ENCODE measurements around the gene RSPO4. TPM values are rescaled to one million over a fixed set of nuclear protein-coding genes. Genes with fewer than 3 reads are reported as not detected.

RSPO4 gene
- total and polyA plus RNA-seq, 2 of the 13 experiments (the other 11 are each of a cell fraction or from before 2014, with no cell fraction given): not detected

GRCh38 chr20:955111-955510 lies 47.0 kb downstream of the RSPO4 start:
- no peak overlapping the region for H3K4me2 ChIP-seq (ENCODE audit: low read depth, low read length)
- H3K4me1 ChIP-seq (ENCODE audit: insufficient read depth, low read length): no peaks in the 10 kb centered on the region
- H3K36me3 ChIP-seq (replicated peaks in 1 of 2; ENCODE audit: control insufficient read depth in 1 of 2, insufficient read depth in 2 of 2, low read length in 2 of 2): no peaks in the 10 kb centered on the region
- H3K9me3 ChIP-seq (ENCODE audit: low read length): no peaks in the 10 kb centered on the region
- no peak for DNase-seq (ENCODE audit: low spot score)
- H3K27me3 ChIP-seq (ENCODE audit: control insufficient read depth in 1 of 2, insufficient read depth in 2 of 2, low read length in 2 of 2): peaks cover 12 to 29% of the 10 kb centered on the region in 2 experiments; a peak in 4 of 5 replicates
- H3K27ac ChIP-seq (ENCODE audit: extremely low read length, insufficient read depth, low read length): no peak overlapping the region
- intact Hi-C loops (cut with micrococcal nuclease; ENCODE audit: unreplicated experiment) (no loop called here), in situ Hi-C loops (cut with HindIII; ENCODE audit: extremely low pct_ligation_motif_present, low pct_unique_long_range_greater_than_20kb) (loop anchor here (5.0 to 10.0 kb wide), 2 partner anchors 138 to 230 kb away; partner anchors contain the start of gene TMEM74B)
- no peak for ATAC-seq
- no peak overlapping the region for H3K4me3 ChIP-seq (replicated peaks in 1 of 3; ENCODE audit: insufficient read depth in 1 of 3, low read depth in 2 of 3, low read length in 3 of 3)
- ChIA-PET POLR2A (no interaction called here), CTCF (ENCODE audit: low intra/inter-chr PET ratio, low total read pairs) (interaction anchor here (6.5 kb wide), 1 partner anchor 138 kb away, joined by 185 read pairs; no protein-coding TSS in a partner anchor)
- no peak for TF ChIP-seq MTA3 (CRISPR knock-in tag; IDR thresholded peaks at IDR 0.05)
- no peak for TF ChIP-seq ZBTB46 (CRISPR knock-in tag; IDR thresholded peaks at IDR 0.05; ENCODE audit: borderline replicate concordance)
- TF ChIP-seq ZNF274 (CRISPR knock-in tag; IDR thresholded peaks at IDR 0.05): no peak
- TF ChIP-seq MNT (IDR thresholded peaks at IDR 0.05): no peak
- no peak overlapping the region for H3K9ac ChIP-seq (ENCODE audit: insufficient read depth, low read depth, low read length)
- H4K20me1 ChIP-seq (ENCODE audit: insufficient read depth, low read length): no peaks in the 10 kb centered on the region
- no peak overlapping the region for H2AFZ ChIP-seq (ENCODE audit: low read length)
- no peaks in the 10 kb centered on the region for H3K79me2 ChIP-seq (ENCODE audit: insufficient read depth, low read length)
- 14% methylated on average over 3 of the region's 3 CpGs for WGBS (ENCODE audit: low lambda C conversion rate)
- BruUV-seq (replicated peaks): no TSS peak
- no peak for FAIRE-seq

GRCh38 chr20:953742-954141 lies 48.4 kb downstream of the RSPO4 start:
- no TSS peak for BruUV-seq (replicated peaks)
- Histone ChIP-seq H3K36me3 (replicated peaks in 1 of 2; ENCODE audit: control insufficient read depth in 1 of 2, insufficient read depth in 2 of 2, low read length in 2 of 2) (no peaks in the 10 kb centered on the region), H4K20me1 (ENCODE audit: insufficient read depth, low read length) (no peaks in the 10 kb centered on the region), H3K4me2 (ENCODE audit: low read depth, low read length) (no peak overlapping the region), H3K9me3 (ENCODE audit: low read length) (no peaks in the 10 kb centered on the region), H3K27ac (ENCODE audit: extremely low read length, insufficient read depth, low read length) (no peak overlapping the region), H3K27me3 (ENCODE audit: control insufficient read depth in 1 of 2, insufficient read depth in 2 of 2, low read length in 2 of 2) (peaks cover 5 to 20% of the 10 kb centered on the region in 2 experiments; a peak in 3 of 5 replicates), H3K4me3 (replicated peaks in 1 of 3; ENCODE audit: insufficient read depth in 1 of 3, low read depth in 2 of 3, low read length in 3 of 3) (no peak overlapping the region), H3K79me2 (ENCODE audit: insufficient read depth, low read length) (no peaks in the 10 kb centered on the region), H3K9ac (ENCODE audit: insufficient read depth, low read depth, low read length) (no peak overlapping the region), H2AFZ (ENCODE audit: low read length) (no peak overlapping the region), H3K4me1 (ENCODE audit: insufficient read depth, low read length) (no peaks in the 10 kb centered on the region)
- intact Hi-C loops (cut with micrococcal nuclease; ENCODE audit: unreplicated experiment) (no loop called here), in situ Hi-C loops (cut with HindIII; ENCODE audit: extremely low pct_ligation_motif_present, low pct_unique_long_range_greater_than_20kb) (loop anchor here (10.0 kb wide), 1 partner anchor 231 kb away; the partner anchor contains the start of gene TMEM74B)
- ATAC-seq (peak; percentile 42), FAIRE-seq (peak; percentile 58), DNase-seq (ENCODE audit: low spot score) (no peak)
- CTCF ChIA-PET (ENCODE audit: low intra/inter-chr PET ratio, low total read pairs): interaction anchor here (6.5 kb wide), 1 partner anchor 137 kb away, joined by 185 read pairs; no protein-coding TSS in a partner anchor
- POLR2A ChIA-PET: no interaction called here
- 6% methylated on average over 11 of the region's 11 CpGs for WGBS (ENCODE audit: low lambda C conversion rate)
- no peak for TF ChIP-seq ZNF556 (CRISPR knock-in tag; IDR thresholded peaks at IDR 0.05; ENCODE audit: borderline replicate concordance)
- no peak for TF ChIP-seq PRPF4 (IDR thresholded peaks at IDR 0.05; ENCODE audit: low read depth, low read length, poor library complexity, severe bottlenecking)
- TF ChIP-seq CBX1 (IDR thresholded peaks at IDR 0.05; ENCODE audit: low read depth): no peak
- peak; percentile 89 for TF ChIP-seq TEAD3 (CRISPR knock-in tag; optimal IDR thresholded peaks at IDR 0.05; ENCODE audit: borderline replicate concordance)
- TF ChIP-seq GMEB2 (CRISPR knock-in tag; IDR thresholded peaks at IDR 0.05; ENCODE audit: low read depth): no peak
- no peak for TF ChIP-seq ZFP62 (CRISPR knock-in tag; IDR thresholded peaks at IDR 0.05)
- peak; percentile 37; the same call in 1 of the 2 replicates for TF ChIP-seq CTCF (CRISPR knock-in tag; IDR thresholded peaks at IDR 0.05)
- TF ChIP-seq PRMT3 (CRISPR knock-in tag; IDR thresholded peaks at IDR 0.05; ENCODE audit: borderline replicate concordance, low read depth): no peak
